Natural killer cell (primary cell): ENCODE data around the gene PKIG. TPM values are rescaled to one million over a fixed set of nuclear protein-coding genes. Genes with fewer than 3 reads are reported as not detected.

Experiments used
- ATAC-seq, 3 donors: fragments of 150-1000 bp in 2 of 3; fragments of 200-7000 bp in 1 of 3; cut with Tn5 transposase; 1 replicate in 1 of 3; 2 replicates in 2 of 3; pipeline ENCODE4 v1.10.0; 2021; ENCODE audit warnings: mild to moderate bottlenecking in 2 of 3, moderate library complexity in 2 of 3
- DNase-seq, 2 donors: peaks; one replicate each; pipeline versions ENCODE4 v3.0.0 to v3.0.0-alpha.2; 2013 to 2021; ENCODE audit warnings: mixed read lengths in 1 of 2
- H3K27ac ChIP-seq: one replicate; pipeline ENCODE4 v1.5.1; 2013; ENCODE audit warnings: mild to moderate bottlenecking, low read length
- H3K27me3 ChIP-seq: one replicate; pipeline ENCODE4 v1.6.1; 2013; ENCODE audit warnings: low read length; ENCODE audit not compliant: control insufficient read depth, insufficient read depth
- H3K36me3 ChIP-seq: one replicate; pipeline ENCODE4 v1.6.1; 2013; ENCODE audit warnings: low read length; ENCODE audit not compliant: control insufficient read depth, insufficient read depth
- H3K4me1 ChIP-seq: one replicate; pipeline ENCODE4 v1.6.1; 2013; ENCODE audit warnings: low read length; ENCODE audit not compliant: control insufficient read depth, insufficient read depth
- H3K4me3 ChIP-seq: one replicate; pipeline ENCODE4 v1.5.1; 2013; ENCODE audit warnings: low read length
- H3K9me3 ChIP-seq: one replicate; pipeline ENCODE4 v1.6.1; 2013; ENCODE audit warnings: low read length; ENCODE audit not compliant: control insufficient read depth, insufficient read depth
- H3K27ac Mint-ChIP-seq, 2 donors: one replicate each; pipeline ENCODE4 v1.8.0; 2022; ENCODE audit warnings: mild to moderate bottlenecking in 2 of 2, mixed read lengths in 2 of 2, moderate library complexity in 1 of 2
- H3K27me3 Mint-ChIP-seq, 2 donors: one replicate each; pipeline ENCODE4 v1.8.0; 2022; ENCODE audit warnings: low read depth in 2 of 2, mixed read lengths in 2 of 2
- H3K36me3 Mint-ChIP-seq: one replicate; pipeline ENCODE4 v1.8.0; 2022; ENCODE audit warnings: mixed read lengths
- H3K4me1 Mint-ChIP-seq, 2 donors: one replicate each; pipeline ENCODE4 v1.8.0; 2022; ENCODE audit warnings: mixed read lengths in 2 of 2
- H3K4me3 Mint-ChIP-seq: one replicate; pipeline ENCODE4 v1.8.0; 2022; ENCODE audit warnings: mild to moderate bottlenecking, moderate library complexity, mixed read lengths
- H3K9me3 Mint-ChIP-seq, 2 donors: one replicate each; pipeline ENCODE4 v1.8.0; 2022; ENCODE audit warnings: mixed read lengths in 2 of 2
- WGBS: methylation state at CpG from one replicate; pipeline ENCODE4 v1.1.7; 2013; ENCODE audit warnings: missing lambda C conversion rate; ENCODE audit not compliant: insufficient coverage; 5-methylcytosine and 5-hydroxymethylcytosine counted together
- intact Hi-C: fragments of 100-400 bp; cut with micrococcal nuclease; formaldehyde crosslinking; loops from one replicate; pipeline ENCODE4 v1.14.2; 2022
- total RNA-seq, 4 donors: library from RNA; stranded (reverse); fragments of 120-200 nt in 1 of 4; gene quantifications; one replicate each; pipeline versions ENCODE4 v1.2.3 to v1.2.4, GENCODE V29; 2013 to 2022
- TF ChIP-seq, protein P1 (sequence below): fragments of 200-600 bp; IDR thresholded peaks from one replicate; pipeline ENCODE4 v1.8.0; 2022; ENCODE audit warnings: antibody characterized with exemption

PKIG gene
- total RNA-seq, 3 donors from 2014 or later (not counting 1 experiment from before 2014, with no cell fraction given) = 0.82 to 1.5 (median 1.5) TPM

DNA sequence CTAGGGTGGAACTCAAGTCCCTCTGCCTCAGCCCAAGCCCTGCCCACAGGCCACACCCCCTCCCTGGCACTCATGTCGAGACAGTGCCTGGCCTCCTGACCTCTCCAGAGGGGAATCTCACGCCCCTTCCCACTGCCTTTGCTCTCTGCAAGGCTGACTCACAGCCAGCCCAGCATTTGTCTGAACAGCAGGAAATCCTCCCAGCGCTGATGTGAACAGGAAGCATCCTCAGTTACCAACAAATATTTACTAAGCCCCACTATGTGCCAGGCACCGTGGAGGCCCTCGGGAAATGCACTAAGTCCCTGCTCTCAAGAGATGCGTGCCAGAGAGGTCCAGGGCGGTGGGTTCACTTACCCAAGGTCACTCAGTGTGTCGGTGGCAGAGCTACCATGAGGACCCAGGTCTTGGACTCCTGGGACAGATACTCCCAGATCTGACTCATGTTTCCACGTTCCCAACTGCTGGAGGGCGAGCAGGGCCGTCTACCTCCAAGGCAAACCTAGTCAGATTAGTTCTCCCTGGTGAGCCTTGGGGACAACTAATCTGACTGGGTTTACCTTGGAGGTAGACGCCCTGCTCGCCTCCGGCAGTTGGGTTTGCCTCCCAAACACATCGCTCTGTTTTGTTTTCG, 61.3 kb downstream of the PKIG start:
- WGBS = 49% methylated on average over 16 of the region's 16 CpGs
- intact Hi-C loops = loop anchor here (1.0 to 2.0 kb wide), 4 partner anchors 8 to 121 kb away; partner anchors contain the start of genes ADA and SERINC3
- Histone ChIP-seq H3K27ac (peak overlapping the region; percentile 96), H3K4me1 (peaks cover 93% of the 10 kb centered on the region), H3K4me3 (no peak overlapping the region), H3K36me3 (no peaks in the 10 kb centered on the region), H3K9me3 (peaks cover 3% of the 10 kb centered on the region), H3K27me3 (no peaks in the 10 kb centered on the region)
- H3K9me3 Mint-ChIP-seq = no peaks in the 10 kb centered on the region
- peak overlapping the region; percentile 83 for H3K4me3 Mint-ChIP-seq
- H3K27me3 Mint-ChIP-seq = no peaks in the 10 kb centered on the region
- H3K27ac Mint-ChIP-seq = peak overlapping the region; percentile 89 to 92
- peak; percentile 37 to 67 (median 46) for ATAC-seq
- H3K36me3 Mint-ChIP-seq = no peaks in the 10 kb centered on the region
- peak; percentile 59 to 81 for DNase-seq
- H3K4me1 Mint-ChIP-seq = peaks cover 76 to 87% of the 10 kb centered on the region in 2 donors
- TF ChIP-seq, protein P1, sequence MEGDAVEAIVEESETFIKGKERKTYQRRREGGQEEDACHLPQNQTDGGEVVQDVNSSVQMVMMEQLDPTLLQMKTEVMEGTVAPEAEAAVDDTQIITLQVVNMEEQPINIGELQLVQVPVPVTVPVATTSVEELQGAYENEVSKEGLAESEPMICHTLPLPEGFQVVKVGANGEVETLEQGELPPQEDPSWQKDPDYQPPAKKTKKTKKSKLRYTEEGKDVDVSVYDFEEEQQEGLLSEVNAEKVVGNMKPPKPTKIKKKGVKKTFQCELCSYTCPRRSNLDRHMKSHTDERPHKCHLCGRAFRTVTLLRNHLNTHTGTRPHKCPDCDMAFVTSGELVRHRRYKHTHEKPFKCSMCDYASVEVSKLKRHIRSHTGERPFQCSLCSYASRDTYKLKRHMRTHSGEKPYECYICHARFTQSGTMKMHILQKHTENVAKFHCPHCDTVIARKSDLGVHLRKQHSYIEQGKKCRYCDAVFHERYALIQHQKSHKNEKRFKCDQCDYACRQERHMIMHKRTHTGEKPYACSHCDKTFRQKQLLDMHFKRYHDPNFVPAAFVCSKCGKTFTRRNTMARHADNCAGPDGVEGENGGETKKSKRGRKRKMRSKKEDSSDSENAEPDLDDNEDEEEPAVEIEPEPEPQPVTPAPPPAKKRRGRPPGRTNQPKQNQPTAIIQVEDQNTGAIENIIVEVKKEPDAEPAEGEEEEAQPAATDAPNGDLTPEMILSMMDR = no peak

DNA sequence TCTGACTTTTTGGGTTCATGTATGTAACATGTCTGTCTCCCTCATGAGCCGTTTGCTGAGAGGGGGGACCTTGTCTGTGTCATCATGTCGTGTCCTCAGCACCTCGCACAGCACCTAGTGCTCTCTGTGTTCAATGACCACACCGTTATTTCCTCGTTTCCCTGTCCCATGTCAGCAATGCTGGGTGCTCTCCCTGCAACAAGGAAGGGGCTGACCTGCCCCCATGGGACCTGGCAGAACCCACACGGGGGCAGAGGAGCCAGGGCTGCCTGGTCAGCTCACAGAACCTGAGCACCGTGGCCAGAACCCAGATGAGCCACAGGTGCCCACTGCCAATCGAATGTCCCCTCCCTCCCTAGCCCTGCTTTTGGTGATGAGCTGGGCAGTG, 61.8 kb downstream of the PKIG start:
- H3K9me3 ChIP-seq = peaks cover 3% of the 10 kb centered on the region
- H3K4me3 ChIP-seq = no peak overlapping the region
- Mint-ChIP-seq H3K36me3 (no peaks in the 10 kb centered on the region), H3K27me3 (no peaks in the 10 kb centered on the region), H3K9me3 (no peaks in the 10 kb centered on the region), H3K27ac (peak overlapping the region; percentile 89 to 92), H3K4me1 (peaks cover 76 to 87% of the 10 kb centered on the region in 2 donors), H3K4me3 (peak overlapping the region; percentile 76)
- H3K36me3 ChIP-seq = no peaks in the 10 kb centered on the region
- TF ChIP-seq, protein P1 = no peak
- DNase-seq (peak in 1 of 2 donors; percentile 57), ATAC-seq (peak in 1 of 3 donors; percentile 16)
- H3K27me3 ChIP-seq = no peaks in the 10 kb centered on the region
- peaks cover 98% of the 10 kb centered on the region for H3K4me1 ChIP-seq
- intact Hi-C loops = loop anchor here (1.0 to 2.0 kb wide), 3 partner anchors 34 to 122 kb away; partner anchors contain the start of gene SERINC3
- 47% methylated on average over 8 of the region's 8 CpGs for WGBS
- peak overlapping the region; percentile 96 for H3K27ac ChIP-seq

DNA sequence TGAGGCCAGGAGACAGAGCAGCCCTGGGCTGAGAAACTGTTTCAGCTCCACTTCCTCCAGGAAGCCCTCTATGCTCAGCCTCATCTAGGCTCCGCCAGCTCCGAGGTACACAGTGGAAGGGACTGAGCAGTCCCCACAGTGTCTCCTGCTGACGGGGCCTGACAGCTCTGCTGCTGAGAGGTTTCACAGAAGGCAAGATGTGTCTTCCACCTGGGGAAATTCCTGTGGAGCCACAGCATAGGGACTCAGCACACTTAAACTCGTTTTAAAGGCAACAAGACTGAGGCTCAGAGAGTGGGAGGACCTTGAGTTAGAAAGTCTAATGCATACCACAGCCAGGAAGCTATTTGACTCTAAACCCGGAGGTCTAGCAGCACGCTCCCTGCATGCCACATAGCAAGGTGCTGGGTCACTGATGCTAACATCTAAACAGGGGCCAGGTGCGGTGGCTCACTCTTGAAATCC, 62.3 kb downstream of the PKIG start:
- peak; percentile 56 to 71 (median 66) for ATAC-seq
- no peak overlapping the region for H3K4me3 ChIP-seq
- H3K4me3 Mint-ChIP-seq = peak overlapping the region; percentile 72
- H3K4me1 Mint-ChIP-seq = peaks cover 75 to 86% of the 10 kb centered on the region in 2 donors
- TF ChIP-seq, protein P1 = no peak
- intact Hi-C loops = loop anchor here (1.0 to 2.0 kb wide), 3 partner anchors 34 to 122 kb away; partner anchors contain the start of gene SERINC3
- H3K4me1 ChIP-seq = peaks cover 100% of the 10 kb centered on the region
- peaks cover 3% of the 10 kb centered on the region for H3K9me3 ChIP-seq
- no peaks in the 10 kb centered on the region for H3K27me3 ChIP-seq
- peak overlapping the region; percentile 89 to 92 for H3K27ac Mint-ChIP-seq
- DNase-seq = peak; percentile 50 to 87
- H3K27me3 Mint-ChIP-seq = no peaks in the 10 kb centered on the region
- no peaks in the 10 kb centered on the region for H3K36me3 ChIP-seq
- no peaks in the 10 kb centered on the region for H3K9me3 Mint-ChIP-seq
- peak overlapping the region; percentile 96 for H3K27ac ChIP-seq
- no peaks in the 10 kb centered on the region for H3K36me3 Mint-ChIP-seq
- WGBS = 20% methylated on average over 7 of the region's 7 CpGs
